IMR-90 (cell line): Measurements from ENCODE around the gene PLA2G2E. TPM values are rescaled to one million over a fixed set of nuclear protein-coding genes. Genes with fewer than 3 reads are reported as not detected.

Experiments
- ATAC-seq: fragments of 200-7000 bp; cut with Tn5 transposase; 2 replicates; pipeline ENCODE4 v1.9.1; 2020; ENCODE audit warnings: low read depth, mild to moderate bottlenecking, moderate library complexity
- BruUV-seq: library from RNA; stranded (reverse); fragments of 400-500 nt; replicated peaks from 2 replicates; lab custom pipeline; 2021; lab: Mats Ljungman, UMichigan
- CTCF ChIA-PET: fragments of 300-600 bp; formaldehyde crosslinking; extraction: SDS; loops from one replicate; lab custom pipeline; 2021; ENCODE audit warnings: antibody characterized with exemption; lab: Yijun Ruan, JAX
- POLR2A ChIA-PET: fragments of 300-600 bp; sonication (Branson Sonifier 250); formaldehyde crosslinking; loops from one replicate; lab custom pipeline; 2022; ENCODE audit warnings: antibody characterized with exemption; ENCODE audit not compliant: unreplicated experiment; lab: Charles Lee
- DNase-seq: peaks from one replicate; pipeline ENCODE4 v3.0.0; 2013
- H2AFZ ChIP-seq: replicated peaks from 2 replicates; pipeline ENCODE3; 2013; ENCODE audit warnings: low read length, mild to moderate bottlenecking; ENCODE audit not compliant: poor library complexity
- H2AK5ac ChIP-seq: 2 replicates; pipeline ENCODE4 v1.6.1; 2013; ENCODE audit warnings: low read depth, low read length, inconsistent platforms
- H2AK9ac ChIP-seq: replicated peaks from 2 replicates; pipeline ENCODE3; 2013; ENCODE audit warnings: mild to moderate bottlenecking, low read depth, low read length, moderate library complexity; ENCODE audit not compliant: poor library complexity
- H2BK120ac ChIP-seq: 2 replicates; pipeline ENCODE4 v1.6.1; 2013; ENCODE audit warnings: low read depth, low read length, inconsistent platforms
- H2BK15ac ChIP-seq: 3 replicates; pipeline ENCODE4 v1.6.1; 2013; ENCODE audit warnings: low read depth, low read length, inconsistent platforms
- H2BK20ac ChIP-seq: 2 replicates; pipeline ENCODE4 v1.6.1; 2013; ENCODE audit warnings: low read depth, mild to moderate bottlenecking, inconsistent platforms, low read length, moderate library complexity
- H2BK5ac ChIP-seq: 2 replicates; pipeline ENCODE4 v1.6.1; 2013; ENCODE audit warnings: mild to moderate bottlenecking, low read depth, low read length, inconsistent platforms; ENCODE audit not compliant: poor library complexity, severe bottlenecking
- H3K14ac ChIP-seq: replicated peaks from 2 replicates; pipeline ENCODE4 v1.6.1; 2013; ENCODE audit warnings: low read depth, low read length, inconsistent platforms
- H3K18ac ChIP-seq: 2 replicates; pipeline ENCODE4 v1.6.1; 2013; ENCODE audit warnings: low read depth, low read length, control low read depth
- H3K23ac ChIP-seq: 2 replicates; pipeline ENCODE4 v1.6.1; 2013; ENCODE audit warnings: low read depth, low read length, inconsistent platforms
- H3K27ac ChIP-seq: 2 replicates; pipeline ENCODE4 v1.5.1; 2013; ENCODE audit warnings: mild to moderate bottlenecking, control low read depth, low read length; ENCODE audit not compliant: insufficient read depth
- H3K27me3 ChIP-seq: 2 replicates; pipeline ENCODE4 v1.6.1; 2013; ENCODE audit warnings: low read length; ENCODE audit not compliant: control insufficient read depth, insufficient read depth
- H3K36me3 ChIP-seq: 2 replicates; pipeline ENCODE4 v1.6.1; 2013; ENCODE audit warnings: low read length, mixed read lengths; ENCODE audit not compliant: control insufficient read depth, insufficient read depth
- H3K4ac ChIP-seq: 2 replicates; pipeline ENCODE4 v1.6.1; 2013; ENCODE audit warnings: low read depth, low read length, inconsistent platforms
- H3K4me1 ChIP-seq: 2 replicates; pipeline ENCODE4 v1.6.1; 2013; ENCODE audit warnings: low read length, mixed read lengths; ENCODE audit not compliant: control insufficient read depth, insufficient read depth
- H3K4me2 ChIP-seq: 2 replicates; pipeline ENCODE4 v1.6.1; 2013; ENCODE audit warnings: low read depth, mild to moderate bottlenecking, control low read depth, low read length, moderate library complexity
- H3K4me3 ChIP-seq: 2 replicates; pipeline ENCODE4 v1.5.1; 2013; ENCODE audit warnings: low read depth, mild to moderate bottlenecking, control low read depth, low read length, moderate library complexity; ENCODE audit not compliant: insufficient read depth
- H3K56ac ChIP-seq: 2 replicates; pipeline ENCODE4 v1.6.1; 2013; ENCODE audit warnings: low read length, inconsistent platforms; ENCODE audit not compliant: insufficient read depth; ENCODE audit errors: extremely low read depth
- H3K79me1 ChIP-seq, 2 experiments: 2 replicates each; pipeline ENCODE4 v1.6.1; 2013; ENCODE audit warnings: low read length in 2 of 2, inconsistent platforms in 1 of 2, low read depth in 1 of 2
- H3K9ac ChIP-seq: 2 replicates; pipeline ENCODE4 v1.6.1; 2013; ENCODE audit warnings: low read depth, low read length, control low read depth
- H3K9me1 ChIP-seq: 2 replicates; pipeline ENCODE4 v1.6.1; 2013; ENCODE audit warnings: low read length, inconsistent platforms; ENCODE audit not compliant: insufficient read depth
- H3K9me3 ChIP-seq: 2 replicates; pipeline ENCODE4 v1.6.1; 2013; ENCODE audit warnings: low read length; ENCODE audit not compliant: control insufficient read depth, insufficient read depth
- H4K20me1 ChIP-seq: 2 replicates; pipeline ENCODE4 v1.6.1; 2013; ENCODE audit warnings: low read length, inconsistent platforms; ENCODE audit not compliant: insufficient read depth
- H4K5ac ChIP-seq: 2 replicates; pipeline ENCODE4 v1.6.1; 2013; ENCODE audit warnings: mild to moderate bottlenecking, low read depth, low read length, control low read depth
- H4K8ac ChIP-seq, 2 experiments: 2 replicates each; pipeline ENCODE4 v1.6.1; 2013; ENCODE audit warnings: low read depth in 2 of 2, low read length in 2 of 2, control low read depth in 1 of 2, inconsistent platforms in 1 of 2
- H4K91ac ChIP-seq: 2 replicates; pipeline ENCODE4 v1.6.1; 2013; ENCODE audit warnings: low read depth, low read length, inconsistent platforms; ENCODE audit not compliant: insufficient read depth
- CHD1 ChIP-seq: IDR thresholded peaks from 2 replicates; pipeline ENCODE4 v1.6.1; 2012; ENCODE audit warnings: low read depth, low read length, improper control_type of control experiment
- MAZ ChIP-seq: IDR thresholded peaks from 2 replicates; pipeline ENCODE4 v1.6.1; 2012; ENCODE audit warnings: low read depth, mild to moderate bottlenecking, low read length, improper control_type of control experiment, moderate library complexity, borderline replicate concordance
- RAD21 ChIP-seq: IDR thresholded peaks from 2 replicates; pipeline ENCODE4 v1.6.1; 2012; ENCODE audit warnings: low read length, improper control_type of control experiment
- RFX5 ChIP-seq: IDR thresholded peaks from 2 replicates; pipeline ENCODE4 v1.8.0; 2012; ENCODE audit warnings: low read depth, mild to moderate bottlenecking, low read length, moderate library complexity
- SMC3 ChIP-seq: fragments of 150-350 bp; IDR thresholded peaks from 2 replicates; pipeline ENCODE4 v1.6.1; 2016; ENCODE audit warnings: low read depth, mild to moderate bottlenecking, antibody characterized with exemption, low read length, moderate library complexity
- WGBS, 2 experiments: methylation state at CpG; one replicate each; pipeline versions ENCODE4 v1.1.5 to v1.1.7; 2013; ENCODE audit warnings: missing lambda C conversion rate in 2 of 2; ENCODE audit not compliant: insufficient read length in 1 of 2; ENCODE audit errors: extremely low coverage in 2 of 2; 5-methylcytosine and 5-hydroxymethylcytosine counted together
- dilution Hi-C: fragments of 300-500 bp; cut with HindIII; formaldehyde crosslinking; loops from one replicate; pipeline ENCODE4 v1.14.3; 2018; ENCODE audit warnings: low sequenced_read_pairs; ENCODE audit not compliant: unreplicated experiment
- in situ Hi-C: fragments of 300-500 bp; cut with MboI; formaldehyde crosslinking; loops from 3 replicates; pipeline ENCODE4 v1.14.3; 2019; ENCODE audit warnings: low sequenced_read_pairs, inconsistent platforms, mixed read lengths
- intact Hi-C: fragments of 100-400 bp; cut with micrococcal nuclease; formaldehyde crosslinking; loops from 2 replicates; pipeline ENCODE4 v1.10.0; 2022
- polyA plus RNA-seq, 3 experiments: library from polyadenylated mRNA; depleted of rRNA; stranded (reverse); fragments of >200 nt; gene quantifications; 2 replicates each; pipeline ENCODE4 v1.2.3, GENCODE V29; 2012; ENCODE audit warnings: low replicate concordance in 1 of 3
- total RNA-seq: library from RNA; depleted of rRNA; stranded (reverse); fragments of >200 nt; gene quantifications from 2 replicates; pipeline ENCODE4 v1.2.3, GENCODE V29; 2012
- TF ChIP-seq, protein P1 (sequence below): fragments of 150-350 bp; IDR thresholded peaks from 2 replicates; pipeline ENCODE4 v1.6.1; 2016; ENCODE audit warnings: low read depth, mild to moderate bottlenecking, low read length, moderate library complexity, borderline replicate concordance
- TF ChIP-seq, protein P2 (sequence below): conservative IDR thresholded peaks from 2 replicates; pipeline ENCODE4 v1.5.1; 2012; ENCODE audit warnings: mild to moderate bottlenecking, low read depth, low read length, improper control_type of control experiment

Gene PLA2G2E
- total and polyA plus RNA-seq, 2 of the 4 experiments (the other 2 are of a cell fraction) = not detected

DNA sequence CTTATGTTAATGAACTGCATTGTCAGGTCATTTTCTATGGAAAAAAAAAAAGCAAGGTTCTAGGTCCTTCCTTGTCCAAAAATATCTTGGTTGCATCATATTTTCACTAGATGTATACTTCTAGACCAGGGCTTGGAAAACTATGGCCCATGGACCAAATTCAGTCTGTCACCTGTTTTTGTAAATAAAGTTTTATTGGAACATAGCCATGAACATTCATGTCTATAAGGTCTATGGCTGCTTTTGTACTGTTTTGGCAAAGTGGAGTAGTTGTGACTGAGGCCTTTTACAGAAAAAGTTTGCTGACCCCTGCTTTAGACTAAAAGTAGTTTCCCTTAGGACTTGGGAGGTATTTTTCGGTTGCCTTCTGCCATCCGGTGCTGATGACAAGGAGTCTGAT, 19.2 kb upstream of the PLA2G2E start:
- H2BK5ac ChIP-seq = no peak overlapping the region
- no peaks in the 10 kb centered on the region for H3K9me1 ChIP-seq
- H3K27me3 ChIP-seq = peaks cover 12% of the 10 kb centered on the region
- H2BK15ac ChIP-seq = no peak overlapping the region
- dilution Hi-C loops (no loop called here), intact Hi-C loops (no loop called here), in situ Hi-C loops (no loop called here)
- no CpG with 5 or more reads among the region's 2 CpGs for whole genome bisulfite sequencing, 2 experiments
- H2AK9ac ChIP-seq = no peak overlapping the region
- H3K4me2 ChIP-seq = no peak overlapping the region
- no peak overlapping the region for H4K8ac ChIP-seq
- H3K79me1 ChIP-seq = no peaks in the 10 kb centered on the region
- H4K91ac ChIP-seq = no peak overlapping the region
- H2BK120ac ChIP-seq = no peak overlapping the region
- no peak overlapping the region for H3K9ac ChIP-seq
- no TSS peak for BruUV-seq
- H3K14ac ChIP-seq = no peak overlapping the region
- ATAC-seq (no peak), DNase-seq (no peak)
- no peak overlapping the region for H4K5ac ChIP-seq
- H2AK5ac ChIP-seq = no peak overlapping the region
- no peak overlapping the region for H3K56ac ChIP-seq
- H3K4me3 ChIP-seq = no peak overlapping the region
- H4K20me1 ChIP-seq = no peaks in the 10 kb centered on the region
- H2AFZ ChIP-seq = no peak overlapping the region
- H3K4ac ChIP-seq = no peak overlapping the region
- no peaks in the 10 kb centered on the region for H3K36me3 ChIP-seq
- ChIA-PET CTCF (no interaction called here), POLR2A (no interaction called here)
- TF ChIP-seq RAD21 = no peak
- TF ChIP-seq, protein P1, sequence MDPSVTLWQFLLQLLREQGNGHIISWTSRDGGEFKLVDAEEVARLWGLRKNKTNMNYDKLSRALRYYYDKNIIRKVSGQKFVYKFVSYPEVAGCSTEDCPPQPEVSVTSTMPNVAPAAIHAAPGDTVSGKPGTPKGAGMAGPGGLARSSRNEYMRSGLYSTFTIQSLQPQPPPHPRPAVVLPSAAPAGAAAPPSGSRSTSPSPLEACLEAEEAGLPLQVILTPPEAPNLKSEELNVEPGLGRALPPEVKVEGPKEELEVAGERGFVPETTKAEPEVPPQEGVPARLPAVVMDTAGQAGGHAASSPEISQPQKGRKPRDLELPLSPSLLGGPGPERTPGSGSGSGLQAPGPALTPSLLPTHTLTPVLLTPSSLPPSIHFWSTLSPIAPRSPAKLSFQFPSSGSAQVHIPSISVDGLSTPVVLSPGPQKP = no peak
- TF ChIP-seq, protein P2, sequence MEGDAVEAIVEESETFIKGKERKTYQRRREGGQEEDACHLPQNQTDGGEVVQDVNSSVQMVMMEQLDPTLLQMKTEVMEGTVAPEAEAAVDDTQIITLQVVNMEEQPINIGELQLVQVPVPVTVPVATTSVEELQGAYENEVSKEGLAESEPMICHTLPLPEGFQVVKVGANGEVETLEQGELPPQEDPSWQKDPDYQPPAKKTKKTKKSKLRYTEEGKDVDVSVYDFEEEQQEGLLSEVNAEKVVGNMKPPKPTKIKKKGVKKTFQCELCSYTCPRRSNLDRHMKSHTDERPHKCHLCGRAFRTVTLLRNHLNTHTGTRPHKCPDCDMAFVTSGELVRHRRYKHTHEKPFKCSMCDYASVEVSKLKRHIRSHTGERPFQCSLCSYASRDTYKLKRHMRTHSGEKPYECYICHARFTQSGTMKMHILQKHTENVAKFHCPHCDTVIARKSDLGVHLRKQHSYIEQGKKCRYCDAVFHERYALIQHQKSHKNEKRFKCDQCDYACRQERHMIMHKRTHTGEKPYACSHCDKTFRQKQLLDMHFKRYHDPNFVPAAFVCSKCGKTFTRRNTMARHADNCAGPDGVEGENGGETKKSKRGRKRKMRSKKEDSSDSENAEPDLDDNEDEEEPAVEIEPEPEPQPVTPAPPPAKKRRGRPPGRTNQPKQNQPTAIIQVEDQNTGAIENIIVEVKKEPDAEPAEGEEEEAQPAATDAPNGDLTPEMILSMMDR = no peak
- no peak for TF ChIP-seq SMC3
- no peak for TF ChIP-seq MAZ
- no peak for TF ChIP-seq CHD1
- TF ChIP-seq RFX5 = no peak
- no peak overlapping the region for H3K27ac ChIP-seq
- H3K18ac ChIP-seq = no peak overlapping the region
- no peaks in the 10 kb centered on the region for H3K9me3 ChIP-seq
- no peak overlapping the region for H2BK20ac ChIP-seq
- H3K4me1 ChIP-seq = no peaks in the 10 kb centered on the region
- H3K23ac ChIP-seq = no peak overlapping the region
